ENCODE measurements around the gene RSRC1. TPM values are rescaled to one million over a fixed set of nuclear protein-coding genes. Genes with fewer than 3 reads are reported as not detected.

RSRC1 gene
- total and polyA plus RNA-seq, 2 donors (not counting 1 experiment from before 2014, with no cell fraction given), result 4.5 to 54.6 TPM

DNA sequence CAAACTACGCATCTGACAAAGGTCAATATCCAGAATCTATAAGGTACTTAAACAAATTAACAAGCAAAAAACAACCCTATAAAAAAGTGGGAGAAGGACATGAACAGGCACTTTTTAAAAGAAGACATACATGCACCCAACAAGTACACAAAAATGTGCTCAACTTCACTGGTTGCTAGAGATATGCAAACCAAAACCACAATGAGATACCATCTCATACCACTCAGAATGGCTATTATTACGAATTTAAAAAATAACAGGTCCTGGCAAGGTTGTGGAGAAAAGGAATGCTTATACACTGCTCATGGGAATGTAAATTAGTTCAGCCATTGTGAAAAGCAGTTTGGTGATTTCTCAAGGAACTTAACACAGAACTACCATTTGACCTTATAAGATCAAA is 285.5 kb downstream of the RSRC1 start:
- H3K79me2 ChIP-seq (ENCODE audit: control insufficient read depth, insufficient read depth, low read length), result no peaks in the 10 kb centered on the region
- H3K4me2 ChIP-seq (replicated peaks; ENCODE audit: low read depth, low read length, poor library complexity, severe bottlenecking), result no peak overlapping the region
- H3K36me3 ChIP-seq (replicated peaks in 1 of 2; ENCODE audit: control extremely low read depth in 1 of 2, control insufficient read depth in 1 of 2, extremely low read depth in 1 of 2, insufficient read depth in 2 of 2, low read length in 1 of 2), result no peaks in the 10 kb centered on the region
- intact Hi-C loops (cut with micrococcal nuclease), result no loop called here
- H3K9ac ChIP-seq (ENCODE audit: low read length), result no peak overlapping the region
- H3K4me1 ChIP-seq (ENCODE audit: control insufficient read depth in 2 of 2, insufficient read depth in 2 of 2, low read length in 2 of 2), result no peaks in the 10 kb centered on the region
- no CpG with 5 or more reads among the region's 2 CpGs for WGBS (ENCODE audit: insufficient coverage)
- no peaks in the 10 kb centered on the region for H3K4me1 Mint-ChIP-seq
- H3K9me3 Mint-ChIP-seq (ENCODE audit: insufficient read depth), result peaks cover 23% of the 10 kb centered on the region
- H3K4me3 Mint-ChIP-seq, result no peak overlapping the region
- no peak for TF ChIP-seq EZH2 (IDR thresholded peaks at IDR 0.05; ENCODE audit: borderline replicate concordance, insufficient read depth, low read depth, low read length, poor library complexity, severe bottlenecking)
- TF ChIP-seq, protein P1, sequence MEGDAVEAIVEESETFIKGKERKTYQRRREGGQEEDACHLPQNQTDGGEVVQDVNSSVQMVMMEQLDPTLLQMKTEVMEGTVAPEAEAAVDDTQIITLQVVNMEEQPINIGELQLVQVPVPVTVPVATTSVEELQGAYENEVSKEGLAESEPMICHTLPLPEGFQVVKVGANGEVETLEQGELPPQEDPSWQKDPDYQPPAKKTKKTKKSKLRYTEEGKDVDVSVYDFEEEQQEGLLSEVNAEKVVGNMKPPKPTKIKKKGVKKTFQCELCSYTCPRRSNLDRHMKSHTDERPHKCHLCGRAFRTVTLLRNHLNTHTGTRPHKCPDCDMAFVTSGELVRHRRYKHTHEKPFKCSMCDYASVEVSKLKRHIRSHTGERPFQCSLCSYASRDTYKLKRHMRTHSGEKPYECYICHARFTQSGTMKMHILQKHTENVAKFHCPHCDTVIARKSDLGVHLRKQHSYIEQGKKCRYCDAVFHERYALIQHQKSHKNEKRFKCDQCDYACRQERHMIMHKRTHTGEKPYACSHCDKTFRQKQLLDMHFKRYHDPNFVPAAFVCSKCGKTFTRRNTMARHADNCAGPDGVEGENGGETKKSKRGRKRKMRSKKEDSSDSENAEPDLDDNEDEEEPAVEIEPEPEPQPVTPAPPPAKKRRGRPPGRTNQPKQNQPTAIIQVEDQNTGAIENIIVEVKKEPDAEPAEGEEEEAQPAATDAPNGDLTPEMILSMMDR (IDR thresholded peaks at IDR 0.05), result no peak
- POLR2A ChIA-PET, result no interaction called here
- DNase-seq (no peak), ATAC-seq (ENCODE audit: low read depth) (no peak)
- H3K27ac ChIP-seq (ENCODE audit: low read length in 2 of 2), result no peak overlapping the region
- no peaks in the 10 kb centered on the region for H4K20me1 ChIP-seq (ENCODE audit: control insufficient read depth, insufficient read depth, low read length, poor library complexity, severe bottlenecking)
- no peak overlapping the region for H3K4me3 ChIP-seq (ENCODE audit: control extremely low read depth in 1 of 5, extremely low read depth in 1 of 5, insufficient read depth in 1 of 5, low read depth in 2 of 5, low read length in 4 of 5)
- H2AFZ ChIP-seq (ENCODE audit: insufficient read depth, low read depth, low read length, poor library complexity, severe bottlenecking), result no peak overlapping the region
- no peaks in the 10 kb centered on the region for H3K27me3 ChIP-seq (replicated peaks in 1 of 4; ENCODE audit: control extremely low read depth in 1 of 4, control insufficient read depth in 3 of 4, insufficient read depth in 4 of 4, low read length in 3 of 4)
- H3K27ac Mint-ChIP-seq, result no peak overlapping the region
- no peaks in the 10 kb centered on the region for H3K27me3 Mint-ChIP-seq
- H3K9me3 ChIP-seq (ENCODE audit: control extremely low read depth in 1 of 3, control insufficient read depth in 2 of 3, insufficient read depth in 1 of 3, low read length in 2 of 3), result peaks cover 0 to 9% (median 0%) of the 10 kb centered on the region in 3 donors
- CTCF ChIA-PET, result no interaction called here

DNA sequence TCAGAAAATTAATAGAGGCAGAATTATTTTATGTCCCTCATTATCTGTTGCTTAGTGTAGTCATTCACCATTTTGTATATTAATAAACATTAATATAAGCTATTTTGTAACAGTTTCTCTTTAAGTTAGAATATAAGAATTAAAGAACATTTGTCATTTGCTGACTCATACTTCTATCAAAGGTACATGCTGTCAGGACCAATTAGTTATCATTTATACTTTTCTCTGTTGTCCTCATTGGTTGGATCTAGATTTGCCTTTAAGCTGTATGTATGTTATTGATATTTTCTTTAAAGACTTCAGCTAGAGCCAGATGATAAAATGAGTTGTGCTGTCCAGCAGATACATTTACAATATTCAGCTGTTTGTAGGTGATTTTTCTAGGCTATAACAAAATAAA is 292.7 kb downstream of the RSRC1 start:
- Histone ChIP-seq H3K4me2 (replicated peaks; ENCODE audit: low read depth, low read length, poor library complexity, severe bottlenecking) (no peak overlapping the region), H3K27me3 (replicated peaks in 1 of 4; ENCODE audit: control extremely low read depth in 1 of 4, control insufficient read depth in 3 of 4, insufficient read depth in 4 of 4, low read length in 3 of 4) (no peaks in the 10 kb centered on the region), H3K4me1 (ENCODE audit: control insufficient read depth in 2 of 2, insufficient read depth in 2 of 2, low read length in 2 of 2) (no peaks in the 10 kb centered on the region), H3K9ac (ENCODE audit: low read length) (no peak overlapping the region), H3K9me3 (ENCODE audit: control extremely low read depth in 1 of 3, control insufficient read depth in 2 of 3, insufficient read depth in 1 of 3, low read length in 2 of 3) (no peaks in the 10 kb centered on the region), H3K36me3 (replicated peaks in 1 of 2; ENCODE audit: control extremely low read depth in 1 of 2, control insufficient read depth in 1 of 2, extremely low read depth in 1 of 2, insufficient read depth in 2 of 2, low read length in 1 of 2) (no peaks in the 10 kb centered on the region), H3K79me2 (ENCODE audit: control insufficient read depth, insufficient read depth, low read length) (no peaks in the 10 kb centered on the region), H3K27ac (ENCODE audit: low read length in 2 of 2) (no peak overlapping the region), H2AFZ (ENCODE audit: insufficient read depth, low read depth, low read length, poor library complexity, severe bottlenecking) (no peak overlapping the region), H3K4me3 (ENCODE audit: control extremely low read depth in 1 of 5, extremely low read depth in 1 of 5, insufficient read depth in 1 of 5, low read depth in 2 of 5, low read length in 4 of 5) (no peak overlapping the region), H4K20me1 (ENCODE audit: control insufficient read depth, insufficient read depth, low read length, poor library complexity, severe bottlenecking) (no peaks in the 10 kb centered on the region)
- Mint-ChIP-seq H3K27ac (no peak overlapping the region), H3K27me3 (no peaks in the 10 kb centered on the region), H3K9me3 (ENCODE audit: insufficient read depth) (no peaks in the 10 kb centered on the region), H3K4me1 (no peaks in the 10 kb centered on the region), H3K4me3 (no peak overlapping the region)
- intact Hi-C loops (cut with micrococcal nuclease), result no loop called here
- ATAC-seq (ENCODE audit: low read depth) (no peak), DNase-seq (no peak)
- ChIA-PET CTCF (interaction anchor here (1.1 to 1.2 kb wide), 3 partner anchors 26 to 796 kb away, joined by 3 to 4 read pairs (median 3); no protein-coding TSS in a partner anchor), POLR2A (no interaction called here)
- no peak for TF ChIP-seq EZH2 (IDR thresholded peaks at IDR 0.05; ENCODE audit: borderline replicate concordance, insufficient read depth, low read depth, low read length, poor library complexity, severe bottlenecking)
- TF ChIP-seq, protein P1 (IDR thresholded peaks at IDR 0.05), result no peak
